Adrenal gland (tissue), 12 donors: ENCODE data around the gene ZFHX3. TPM values are rescaled to one million over a fixed set of nuclear protein-coding genes. Genes with fewer than 3 reads are reported as not detected.

ENCODE experiments used
- DNase-seq, 7 donors: peaks; one replicate each; pipeline ENCODE4 v3.0.0-alpha.2; 2019 to 2020
- H3K27ac ChIP-seq, 5 donors: fragments of 200-600 bp; sonication (generic) in 4 of 5; 1 replicate in 3 of 5; 2 replicates in 2 of 5; pipeline versions ENCODE4 v1.5.1 to v1.8.0; 2016 to 2020; ENCODE audit warnings: mild to moderate bottlenecking in 1 of 5
- H3K27me3 ChIP-seq: fragments of 200-600 bp; 2 replicates; pipeline ENCODE4 v1.8.0; 2021
- H3K36me3 ChIP-seq, 2 donors: fragments of 200-600 bp; replicated peaks in 1 of 2; 1 replicate in 1 of 2; 2 replicates in 1 of 2; pipeline versions ENCODE4 v1.5.1 to v1.8.0; 2018 to 2022
- H3K4me1 ChIP-seq, 2 donors: fragments of 200-600 bp; replicated peaks in 1 of 2; 1 replicate in 1 of 2; 2 replicates in 1 of 2; pipeline versions ENCODE4 v1.5.1 to v1.8.0; 2018 to 2021
- H3K4me3 ChIP-seq, 4 donors: fragments of 200-600 bp; sonication (generic) in 3 of 4; one replicate each; pipeline ENCODE4 v1.5.1; 2016 to 2018
- H3K9me3 ChIP-seq, 3 donors: fragments of 200-600 bp; sonication (generic) in 1 of 3; replicated peaks in 1 of 3; 1 replicate in 2 of 3; 2 replicates in 1 of 3; pipeline versions ENCODE4 v1.5.1 to v1.8.0; 2016 to 2021
- CTCF ChIP-seq, 6 experiments: fragments of 450-650 bp in 4 of 6; fragments of 200-600 bp in 2 of 6; sonication (generic) in 1 of 6; IDR thresholded peaks; 1 replicate in 5 of 6; 2 replicates in 1 of 6; pipeline versions ENCODE4 v1.5.1 to v1.8.0; 2016 to 2021; ENCODE audit warnings: antibody characterized with exemption in 6 of 6, mild to moderate bottlenecking in 2 of 6, moderate library complexity in 1 of 6
- POLR2A ChIP-seq, 2 donors: fragments of 450-650 bp; IDR thresholded peaks; one replicate each; pipeline ENCODE4 v1.6.1; 2017; ENCODE audit warnings: antibody characterized with exemption in 2 of 2, mild to moderate bottlenecking in 2 of 2, moderate library complexity in 1 of 2
- WGBS, 4 donors: extraction: QIAGEN DNeasy Blood & Tissue Kit in 2 of 4; methylation state at CpG; one replicate each; pipeline versions ENCODE4 v1.1.5 to v1.1.7; 2013 to 2017; 5-methylcytosine and 5-hydroxymethylcytosine counted together
- intact Hi-C, 2 donors: fragments of 100-400 bp; cut with DNase I; formaldehyde crosslinking; loops; one replicate each; pipeline versions ENCODE4 v1.14.1 to v1.15.0; 2022 to 2023
- polyA plus RNA-seq, 3 donors: library from polyadenylated mRNA; stranded (reverse); fragments of 200-250 nt in 2 of 3; fragments of 350-450 nt in 1 of 3; fragmentation: Illumina TruSeq in 1 of 3; extraction: RNeasy Lipid Tissue Mini Kit (QIAGEN cat#74804) in 1 of 3; gene quantifications; one replicate each; pipeline ENCODE4 v1.2.3, GENCODE V29; 2013 to 2014
- total RNA-seq, 9 donors: library from RNA; depleted of rRNA in 4 of 9; stranded (reverse); fragments of >200 nt in 4 of 9; fragments of 120-200 nt in 1 of 9; fragmentation: NEBNext Ultra II Directional in 1 of 9; extraction: Animal tissue kit (Norgen Biotek cat#: 25700) in 1 of 9; gene quantifications; one replicate each; pipeline versions ENCODE4 v1.1.0 to v1.2.4, GENCODE V29; 2013 to 2023
- donor health status: healthy with polysubstance abuse.
- donor health status: Bipolar disorder and iron deficiency.
- donor health status: DM: yes; HTN: yes; CAD: no.
- donor health status: DM: no; HTN: no; CAD: no.
- donor health status: DM: no; HTN: no; CAD: no.
- donor health status: DM: yes; HTN: yes; CAD: no.

Gene ZFHX3
- total and polyA plus RNA-seq, 12 donors: 2.4 to 31.6 (median 19.3) TPM

GRCh38 chr16:73025151-73025855, 22.6 kb downstream of the ZFHX3 start:
- Histone ChIP-seq H3K9me3 (no peaks in the 10 kb centered on the region), H3K4me3 (no peak overlapping the region), H3K4me1 (peaks cover 29 to 71% of the 10 kb centered on the region in 2 donors), H3K27ac (peak overlapping the region in 3 of 5 donors; percentile 16 to 72 (median 47)), H3K36me3 (no peaks in the 10 kb centered on the region), H3K27me3 (no peaks in the 10 kb centered on the region)
- no peak for TF ChIP-seq CTCF (IDR thresholded peaks at IDR 0.05)
- TF ChIP-seq POLR2A (IDR thresholded peaks at IDR 0.05): no peak
- WGBS, 4 donors: 41 to 56% (median 48%) methylated on average over 10 to 11 of the region's 11 CpGs
- intact Hi-C loops: no loop called here
- DNase-seq: peak in 5 of 7 donors; percentile 56 to 80 (median 63)

- peak overlapping the region in 2 of 5 donors; percentile 16 to 72 for H3K27ac ChIP-seq
- intact Hi-C loops: no loop called here
- WGBS, 4 donors: 91 to 92% (median 91%) methylated on average over 11 to 13 of the region's 13 CpGs
- peak in 1 of 7 donors; percentile 41 for DNase-seq
- no peaks in the 10 kb centered on the region for H3K36me3 ChIP-seq
- no peak overlapping the region for H3K4me3 ChIP-seq
- no peak for TF ChIP-seq POLR2A (IDR thresholded peaks at IDR 0.05)
- TF ChIP-seq CTCF (IDR thresholded peaks at IDR 0.05): no peak
- H3K27me3 ChIP-seq: no peaks in the 10 kb centered on the region
- H3K4me1 ChIP-seq: peaks cover 36 to 74% of the 10 kb centered on the region in 2 donors
- H3K9me3 ChIP-seq: no peaks in the 10 kb centered on the region
Measured at GRCh38 chr16:73024571-73025105, 23.3 kb downstream of the ZFHX3 start.

GRCh38 chr16:73023752-73024570, 24.0 kb downstream of the ZFHX3 start:
- Histone ChIP-seq H3K4me1 (peaks cover 42 to 74% of the 10 kb centered on the region in 2 donors), H3K4me3 (no peak overlapping the region), H3K27ac (no peak overlapping the region), H3K36me3 (no peaks in the 10 kb centered on the region), H3K27me3 (no peaks in the 10 kb centered on the region), H3K9me3 (no peaks in the 10 kb centered on the region)
- TF ChIP-seq POLR2A (IDR thresholded peaks at IDR 0.05): no peak
- no peak for TF ChIP-seq CTCF (IDR thresholded peaks at IDR 0.05)
- 80 to 86% (median 83%) methylated on average over 19 to 22 of the region's 22 CpGs for WGBS, 4 donors
- DNase-seq: peak in 2 of 7 donors; percentile 1 to 42
- intact Hi-C loops: no loop called here

GRCh38 chr16:73023320-73023719, 24.6 kb downstream of the ZFHX3 start:
- Histone ChIP-seq H3K4me1 (peaks cover 45 to 73% of the 10 kb centered on the region in 2 donors), H3K36me3 (no peaks in the 10 kb centered on the region), H3K27ac (peak overlapping the region in 1 of 5 donors; percentile 27), H3K4me3 (no peak overlapping the region), H3K27me3 (no peaks in the 10 kb centered on the region), H3K9me3 (no peaks in the 10 kb centered on the region)
- DNase-seq: peak in 1 of 7 donors; percentile 33
- TF ChIP-seq CTCF (IDR thresholded peaks at IDR 0.05) (no peak), POLR2A (IDR thresholded peaks at IDR 0.05) (no peak)
- intact Hi-C loops: no loop called here
- 92 to 97% (median 96%) methylated on average over 9 to 10 of the region's 10 CpGs for WGBS, 4 donors
